HepG2 (cell line): ENCODE data around the gene SMIM30. TPM values are rescaled to one million over a fixed set of nuclear protein-coding genes. Genes with fewer than 3 reads are reported as not detected.
"Not testable (repeated sequence)": the region's sequence is repeated elsewhere in the genome, so short reads cannot be mapped to it uniquely, and the experiment has no call there.

Experiments
- ATAC-seq: fragments of 200-7000 bp; cut with Tn5 transposase; 3 replicates; pipeline ENCODE4 v1.9.1; 2020; ENCODE audit warnings: mild to moderate bottlenecking, moderate library complexity
- BruUV-seq: library from RNA; stranded (reverse); fragments of 400-500 nt; replicated peaks from 2 replicates; lab custom pipeline; 2021; lab: Mats Ljungman, UMichigan
- CTCF ChIA-PET: fragments of 300-600 bp; formaldehyde crosslinking; extraction: SDS; loops from one replicate; lab custom pipeline; 2021; ENCODE audit warnings: low total read pairs, inconsistent platforms, low intra/inter-chr PET ratio; lab: Yijun Ruan, JAX
- POLR2A ChIA-PET: fragments of 350-600 bp; sonication (Branson Sonifier 250); formaldehyde crosslinking; loops from one replicate; lab custom pipeline; 2020; ENCODE audit warnings: antibody characterized with exemption, inconsistent platforms; lab: Yijun Ruan, JAX
- DNase-seq: peaks from one replicate; pipeline ENCODE4 v3.0.0-alpha.2; 2015; ENCODE audit warnings: low spot score
- FAIRE-seq: peaks from 3 replicates; lab custom pipeline; 2011; peaks lifted over from hg19 to GRCh38; lab: Jason Lieb, UNC
- H2AFZ ChIP-seq: one replicate; pipeline ENCODE4 v1.6.1; 2011; ENCODE audit warnings: low read length, inconsistent platforms
- H3K27ac ChIP-seq: fragments of 300-600 bp; 3 replicates; pipeline ENCODE4 v1.8.0; 2011; ENCODE audit warnings: mixed run types, mild to moderate bottlenecking, mixed read lengths, low read length, inconsistent platforms; ENCODE audit not compliant: insufficient read depth; ENCODE audit errors: extremely low read length
- H3K27me3 ChIP-seq, 2 experiments: fragments of 200-600 bp in 1 of 2; 2 replicates in 1 of 2; 3 replicates in 1 of 2; pipeline versions ENCODE4 v1.6.0 to v1.8.0; 2011; ENCODE audit warnings: low read length in 2 of 2, mild to moderate bottlenecking in 2 of 2, moderate library complexity in 2 of 2, inconsistent platforms in 1 of 2; ENCODE audit not compliant: insufficient read depth in 2 of 2, control insufficient read depth in 1 of 2
- H3K36me3 ChIP-seq, 2 experiments: fragments of 200-600 bp in 1 of 2; replicated peaks in 1 of 2; 2 replicates in 1 of 2; 3 replicates in 1 of 2; pipeline versions ENCODE4 v1.5.1 to v1.8.0; 2011; ENCODE audit warnings: low read length in 2 of 2, inconsistent platforms in 1 of 2; ENCODE audit not compliant: insufficient read depth in 2 of 2, control insufficient read depth in 1 of 2
- H3K4me1 ChIP-seq: 2 replicates; pipeline ENCODE4 v1.5.1; 2012; ENCODE audit warnings: low read length, inconsistent platforms; ENCODE audit not compliant: insufficient read depth
- H3K4me2 ChIP-seq: 2 replicates; pipeline ENCODE4 v1.6.0; 2011; ENCODE audit warnings: low read depth, low read length, inconsistent platforms
- H3K4me3 ChIP-seq, 3 experiments: fragments of 200-600 bp in 1 of 3; sonication (generic), shearing (Covaris generic) in 1 of 3; replicated peaks in 1 of 3; 2 replicates each; pipeline ENCODE4 v1.5.1; 2011 to 2016; ENCODE audit warnings: low read length in 3 of 3, inconsistent platforms in 2 of 3, low read depth in 2 of 3, mild to moderate bottlenecking in 2 of 3, control low read depth in 1 of 3, mixed read lengths in 1 of 3; ENCODE audit not compliant: insufficient read depth in 1 of 3
- H3K79me2 ChIP-seq: one replicate; pipeline ENCODE4 v1.6.1; 2011; ENCODE audit warnings: low read length, inconsistent platforms; ENCODE audit not compliant: insufficient read depth
- H3K9ac ChIP-seq: 2 replicates; pipeline ENCODE4 v1.6.0; 2011; ENCODE audit warnings: mild to moderate bottlenecking, low read depth, low read length, inconsistent platforms; ENCODE audit not compliant: insufficient read depth
- H3K9me3 ChIP-seq: 2 replicates; pipeline ENCODE4 v1.5.1; 2012; ENCODE audit warnings: mild to moderate bottlenecking, low read length
- H4K20me1 ChIP-seq: 2 replicates; pipeline ENCODE4 v1.6.0; 2011; ENCODE audit warnings: inconsistent platforms, mild to moderate bottlenecking, low read length, moderate library complexity; ENCODE audit not compliant: insufficient read depth
- HMGA1 ChIP-seq: sonication (generic); formaldehyde crosslinking; conservative IDR thresholded peaks from 2 replicates; pipeline ENCODE4 v1.4.0; 2020; ENCODE audit warnings: missing genetic modification reagents
- MBNL3 ChIP-seq: fragments of 250-450 bp; sonication (Bioruptor Pico); conservative IDR thresholded peaks from 2 replicates; pipeline ENCODE4 v1.8.0; 2022; ENCODE audit warnings: mild to moderate bottlenecking, inconsistent platforms
- MED13 ChIP-seq: sonication (generic); formaldehyde crosslinking; IDR thresholded peaks from 2 replicates; pipeline ENCODE4 v1.5.0; 2020; ENCODE audit warnings: missing genetic modification reagents
- POGZ ChIP-seq: sonication (generic); formaldehyde crosslinking; IDR thresholded peaks from 2 replicates; pipeline ENCODE4 v1.4.0; 2020; ENCODE audit warnings: mild to moderate bottlenecking, missing genetic modification reagents
- RCOR2 ChIP-seq: IDR thresholded peaks from 2 replicates; pipeline ENCODE4 v1.6.1; 2016; ENCODE audit warnings: missing biosample characterization, missing genetic modification reagents
- TEAD2 ChIP-seq: sonication (generic); formaldehyde crosslinking; IDR thresholded peaks from 2 replicates; pipeline ENCODE4 v1.9.0; 2021; ENCODE audit warnings: missing genetic modification reagents
- ZNF101 ChIP-seq: sonication (generic); formaldehyde crosslinking; IDR thresholded peaks from 2 replicates; pipeline ENCODE4 v1.4.0; 2020; ENCODE audit warnings: mild to moderate bottlenecking, low read depth, missing genetic modification reagents, borderline replicate concordance
- ZNF567 ChIP-seq: sonication (generic); formaldehyde crosslinking; IDR thresholded peaks from 2 replicates; pipeline ENCODE4 v1.8.1; 2023; ENCODE audit warnings: mild to moderate bottlenecking, missing genetic modification reagents, borderline replicate concordance
- WGBS: methylation state at CpG from one replicate; pipeline ENCODE4 v1.1.6; 2017; ENCODE audit warnings: low lambda C conversion rate; 5-methylcytosine and 5-hydroxymethylcytosine counted together
- in situ Hi-C: cut with HindIII; loops from 2 replicates; pipeline ENCODE4 v1.10.0; 2017; ENCODE audit warnings: low pct_unique_long_range_greater_than_20kb; ENCODE audit not compliant: extremely low pct_ligation_motif_present
- intact Hi-C: fragments of 100-400 bp; cut with micrococcal nuclease; formaldehyde crosslinking; loops from one replicate; pipeline ENCODE4 v1.10.0; 2022; ENCODE audit not compliant: unreplicated experiment
- polyA plus RNA-seq, 8 experiments: library from polyadenylated mRNA; depleted of rRNA in 3 of 8; stranded (reverse) in 7 of 8; unstranded in 1 of 8; fragments of >200 nt; fragmentation: Illumina TruSeq in 4 of 8; extraction: Trizol in 4 of 8; gene quantifications; 2 replicates each; pipeline versions ENCODE4 v1.2.1 to v1.2.3, GENCODE V29; 2011 to 2016; ENCODE audit warnings: low read depth in 4 of 8, missing spikeins in 1 of 8, mixed read lengths in 1 of 8; ENCODE audit not compliant: insufficient read depth in 1 of 8
- total RNA-seq, 5 experiments: library from RNA; depleted of rRNA; stranded (reverse); fragments of >200 nt; fragmentation: Illumina TruSeq; extraction: Trizol; gene quantifications; 2 replicates each; pipeline ENCODE4 v1.2.3, GENCODE V29; 2016; ENCODE audit warnings: low read depth in 1 of 5
- TF ChIP-seq, protein P1 (sequence below): sonication (generic); formaldehyde crosslinking; IDR thresholded peaks from 2 replicates; pipeline ENCODE4 v1.4.0; 2020; ENCODE audit warnings: missing genetic modification reagents, mild to moderate bottlenecking, borderline replicate concordance
- TF ChIP-seq, protein P2 (sequence below): sonication (generic); formaldehyde crosslinking; IDR thresholded peaks from 2 replicates; pipeline ENCODE4 v1.9.0; 2022; ENCODE audit warnings: low read depth, missing genetic modification reagents
- TF ChIP-seq, protein P3 (sequence below): sonication (generic); formaldehyde crosslinking; IDR thresholded peaks from 2 replicates; pipeline ENCODE4 v1.4.0; 2020; ENCODE audit warnings: missing genetic modification reagents

Gene SMIM30
- total and polyA plus RNA-seq, 2 of the 13 experiments (the other 11 are each of a cell fraction or from before 2014, with no cell fraction given): 23.5 to 25.2 TPM

GRCh38 chr7:113166176-113166575 lies 47.8 kb upstream of the SMIM30 start:
- H4K20me1 ChIP-seq, H3K4me3 ChIP-seq, intact Hi-C loops, ATAC-seq, POLR2A ChIA-PET, H3K4me2 ChIP-seq, H3K27me3 ChIP-seq, H3K9me3 ChIP-seq, H3K9ac ChIP-seq, FAIRE-seq, BruUV-seq, CTCF ChIA-PET, DNase-seq, H2AFZ ChIP-seq, H3K4me1 ChIP-seq, H3K36me3 ChIP-seq, H3K79me2 ChIP-seq, H3K27ac ChIP-seq: not testable (repeated sequence)
- in situ Hi-C loops: loop anchor here (25.0 kb wide), 1 partner anchor 246 kb away; no protein-coding TSS in a partner anchor
- WGBS: 0% methylated on average over 1 of the region's 1 CpG

- Histone ChIP-seq H4K20me1 (no peaks in the 10 kb centered on the region), H3K4me2 (no peak overlapping the region), H3K27ac (no peak overlapping the region), H3K36me3 (no peaks in the 10 kb centered on the region), H3K27me3 (no peaks in the 10 kb centered on the region), H3K79me2 (no peaks in the 10 kb centered on the region)
- POLR2A ChIA-PET: no interaction called here
- no TSS peak for BruUV-seq
- CTCF ChIA-PET: no interaction called here
- WGBS: 4% methylated on average over 2 of the region's 2 CpGs
- FAIRE-seq: no peak
- TF ChIP-seq ZNF567 (CRISPR knock-in tag) (no peak), MED13 (CRISPR knock-in tag) (no peak), MBNL3 (no peak), TEAD2 (no peak), HMGA1 (no peak), RCOR2 (CRISPR knock-in tag) (no peak), POGZ (CRISPR knock-in tag) (no peak), ZNF101 (CRISPR knock-in tag) (no peak)
- TF ChIP-seq, protein P1, sequence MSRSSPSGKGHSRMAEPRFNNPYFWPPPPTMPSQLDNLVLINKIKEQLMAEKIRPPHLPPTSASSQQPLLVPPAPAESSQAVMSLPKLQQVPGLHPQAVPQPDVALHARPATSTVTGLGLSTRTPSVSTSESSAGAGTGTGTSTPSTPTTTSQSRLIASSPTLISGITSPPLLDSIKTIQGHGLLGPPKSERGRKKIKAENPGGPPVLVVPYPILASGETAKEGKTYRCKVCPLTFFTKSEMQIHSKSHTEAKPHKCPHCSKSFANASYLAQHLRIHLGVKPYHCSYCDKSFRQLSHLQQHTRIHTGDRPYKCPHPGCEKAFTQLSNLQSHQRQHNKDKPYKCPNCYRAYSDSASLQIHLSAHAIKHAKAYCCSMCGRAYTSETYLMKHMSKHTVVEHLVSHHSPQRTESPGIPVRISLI (CRISPR knock-in tag): no peak
- TF ChIP-seq, protein P2, sequence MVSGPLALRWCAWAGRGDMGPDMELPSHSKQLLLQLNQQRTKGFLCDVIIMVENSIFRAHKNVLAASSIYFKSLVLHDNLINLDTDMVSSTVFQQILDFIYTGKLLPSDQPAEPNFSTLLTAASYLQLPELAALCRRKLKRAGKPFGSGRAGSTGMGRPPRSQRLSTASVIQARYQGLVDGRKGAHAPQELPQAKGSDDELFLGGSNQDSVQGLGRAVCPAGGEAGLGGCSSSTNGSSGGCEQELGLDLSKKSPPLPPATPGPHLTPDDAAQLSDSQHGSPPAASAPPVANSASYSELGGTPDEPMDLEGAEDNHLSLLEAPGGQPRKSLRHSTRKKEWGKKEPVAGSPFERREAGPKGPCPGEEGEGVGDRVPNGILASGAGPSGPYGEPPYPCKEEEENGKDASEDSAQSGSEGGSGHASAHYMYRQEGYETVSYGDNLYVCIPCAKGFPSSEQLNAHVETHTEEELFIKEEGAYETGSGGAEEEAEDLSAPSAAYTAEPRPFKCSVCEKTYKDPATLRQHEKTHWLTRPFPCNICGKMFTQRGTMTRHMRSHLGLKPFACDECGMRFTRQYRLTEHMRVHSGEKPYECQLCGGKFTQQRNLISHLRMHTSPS: no peak
- TF ChIP-seq, protein P3, sequence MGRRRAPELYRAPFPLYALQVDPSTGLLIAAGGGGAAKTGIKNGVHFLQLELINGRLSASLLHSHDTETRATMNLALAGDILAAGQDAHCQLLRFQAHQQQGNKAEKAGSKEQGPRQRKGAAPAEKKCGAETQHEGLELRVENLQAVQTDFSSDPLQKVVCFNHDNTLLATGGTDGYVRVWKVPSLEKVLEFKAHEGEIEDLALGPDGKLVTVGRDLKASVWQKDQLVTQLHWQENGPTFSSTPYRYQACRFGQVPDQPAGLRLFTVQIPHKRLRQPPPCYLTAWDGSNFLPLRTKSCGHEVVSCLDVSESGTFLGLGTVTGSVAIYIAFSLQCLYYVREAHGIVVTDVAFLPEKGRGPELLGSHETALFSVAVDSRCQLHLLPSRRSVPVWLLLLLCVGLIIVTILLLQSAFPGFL (CRISPR knock-in tag): no peak
- TF ChIP-seq, all 625 proteins: peak for 0
- no peak overlapping the region for H3K4me3 ChIP-seq
- DNase-seq: no peak
- no peak overlapping the region for H3K9ac ChIP-seq
- no peaks in the 10 kb centered on the region for H3K4me1 ChIP-seq
- intact Hi-C loops (no loop called here), in situ Hi-C loops (loop anchor here (25.0 kb wide), 1 partner anchor 251 kb away; no protein-coding TSS in a partner anchor)
- H3K9me3 ChIP-seq: no peaks in the 10 kb centered on the region
- no peak overlapping the region for H2AFZ ChIP-seq
- ATAC-seq: no peak
Measured at GRCh38 chr7:113161050-113161449, 42.7 kb upstream of the SMIM30 start.
